C4-2B (cell line): ENCODE data around the gene MYCN.

ENCODE experiments used
- ZFX ChIP-seq: fragments of 450-650 bp; IDR thresholded peaks from 2 replicates; pipeline ENCODE4 v1.6.1; 2017
- TF ChIP-seq, protein P1 (sequence below): fragments of 450-650 bp; conservative IDR thresholded peaks from 2 replicates; pipeline ENCODE4 v1.5.1; 2017; ENCODE audit warnings: mild to moderate bottlenecking

DNA sequence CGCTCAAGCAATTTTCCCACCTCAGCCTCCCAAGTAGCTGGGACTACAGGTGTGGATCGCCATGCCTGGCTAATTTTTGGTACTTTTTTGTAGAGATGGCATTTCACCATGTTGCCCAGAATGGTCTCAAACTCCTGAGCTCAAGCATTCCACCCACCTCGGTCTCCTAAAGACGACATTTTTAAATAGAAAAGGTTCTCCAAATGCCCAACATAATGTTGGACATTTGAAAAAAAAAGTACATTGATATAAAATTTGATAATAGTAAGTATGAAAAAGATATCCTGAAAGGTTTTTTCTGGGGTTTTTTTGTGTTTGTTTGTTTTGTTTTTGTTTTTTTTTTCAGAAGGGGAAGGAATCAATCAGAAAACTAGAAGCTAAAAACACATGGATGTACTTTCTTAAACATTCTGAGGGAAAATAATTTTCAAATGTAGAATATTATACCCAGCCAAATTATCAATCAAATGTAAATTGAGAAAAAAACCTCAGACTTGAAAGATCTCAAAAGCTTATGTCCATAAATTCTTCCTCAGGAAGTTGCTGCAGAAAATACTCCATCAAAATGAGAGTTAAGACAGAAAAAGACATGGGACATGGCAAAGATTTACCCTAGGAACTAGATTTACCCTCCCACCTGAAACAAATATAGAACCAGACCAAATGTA lies 42.8 kb upstream of the MYCN start:
- TF ChIP-seq, protein P1, sequence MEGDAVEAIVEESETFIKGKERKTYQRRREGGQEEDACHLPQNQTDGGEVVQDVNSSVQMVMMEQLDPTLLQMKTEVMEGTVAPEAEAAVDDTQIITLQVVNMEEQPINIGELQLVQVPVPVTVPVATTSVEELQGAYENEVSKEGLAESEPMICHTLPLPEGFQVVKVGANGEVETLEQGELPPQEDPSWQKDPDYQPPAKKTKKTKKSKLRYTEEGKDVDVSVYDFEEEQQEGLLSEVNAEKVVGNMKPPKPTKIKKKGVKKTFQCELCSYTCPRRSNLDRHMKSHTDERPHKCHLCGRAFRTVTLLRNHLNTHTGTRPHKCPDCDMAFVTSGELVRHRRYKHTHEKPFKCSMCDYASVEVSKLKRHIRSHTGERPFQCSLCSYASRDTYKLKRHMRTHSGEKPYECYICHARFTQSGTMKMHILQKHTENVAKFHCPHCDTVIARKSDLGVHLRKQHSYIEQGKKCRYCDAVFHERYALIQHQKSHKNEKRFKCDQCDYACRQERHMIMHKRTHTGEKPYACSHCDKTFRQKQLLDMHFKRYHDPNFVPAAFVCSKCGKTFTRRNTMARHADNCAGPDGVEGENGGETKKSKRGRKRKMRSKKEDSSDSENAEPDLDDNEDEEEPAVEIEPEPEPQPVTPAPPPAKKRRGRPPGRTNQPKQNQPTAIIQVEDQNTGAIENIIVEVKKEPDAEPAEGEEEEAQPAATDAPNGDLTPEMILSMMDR = no peak
- TF ChIP-seq ZFX = no peak
